HCT116 (cell line): ENCODE measurements around the gene TMEM63B.

Experiments used
- EGR1 ChIP-seq: IDR thresholded peaks from 2 replicates; pipeline ENCODE4 v1.6.1; 2012; ENCODE audit warnings: low read depth
- EZH2 ChIP-seq: fragments of 200-600 bp; sonication (generic); IDR thresholded peaks from 2 replicates; pipeline ENCODE4 v1.6.1; 2017; ENCODE audit warnings: antibody characterized with exemption, mixed run types
- EZH2phosphoT487 ChIP-seq: fragments of 200-600 bp; IDR thresholded peaks from 2 replicates; pipeline ENCODE4 v1.6.1; 2018; ENCODE audit warnings: antibody characterized with exemption, borderline replicate concordance
- POLR2A ChIP-seq: IDR thresholded peaks from 2 replicates; pipeline ENCODE4 v1.7.0; 2011; ENCODE audit warnings: borderline replicate concordance; ENCODE audit not compliant: insufficient read depth, insufficient read length; ENCODE audit errors: extremely low read depth
- POLR2AphosphoS5 ChIP-seq: IDR thresholded peaks from 2 replicates; pipeline ENCODE4 v1.6.1; 2011; ENCODE audit warnings: mild to moderate bottlenecking, low read depth, low read length, moderate library complexity
- SP1 ChIP-seq: IDR thresholded peaks from 2 replicates; pipeline ENCODE4 v1.6.1; 2012; ENCODE audit warnings: low read depth
- TCF7L2 ChIP-seq: IDR thresholded peaks from 2 replicates; pipeline ENCODE4 v1.7.0; 2011; ENCODE audit warnings: borderline replicate concordance, inconsistent platforms; ENCODE audit not compliant: insufficient read depth, insufficient read length; ENCODE audit errors: extremely low read depth
- TF ChIP-seq, protein P1 (sequence below), 3 experiments: fragments of 200-600 bp in 1 of 3; sonication (generic) in 1 of 3; IDR thresholded peaks in 2 of 3; conservative IDR thresholded peaks in 1 of 3; 2 replicates each; pipeline ENCODE4 v1.5.1; 2012 to 2017; ENCODE audit warnings: low read depth in 2 of 3, low read length in 2 of 3, antibody characterized with exemption in 1 of 3, borderline replicate concordance in 1 of 3, control low read depth in 1 of 3, mild to moderate bottlenecking in 1 of 3, mixed read lengths in 1 of 3, mixed run types in 1 of 3, moderate library complexity in 1 of 3; ENCODE audit not compliant: insufficient read depth in 1 of 3

- TF ChIP-seq EGR1: no peak
- TF ChIP-seq SP1: no peak
- TF ChIP-seq POLR2AphosphoS5: no peak
- no peak for TF ChIP-seq POLR2A
- TF ChIP-seq EZH2phosphoT487: no peak
- TF ChIP-seq, protein P1, sequence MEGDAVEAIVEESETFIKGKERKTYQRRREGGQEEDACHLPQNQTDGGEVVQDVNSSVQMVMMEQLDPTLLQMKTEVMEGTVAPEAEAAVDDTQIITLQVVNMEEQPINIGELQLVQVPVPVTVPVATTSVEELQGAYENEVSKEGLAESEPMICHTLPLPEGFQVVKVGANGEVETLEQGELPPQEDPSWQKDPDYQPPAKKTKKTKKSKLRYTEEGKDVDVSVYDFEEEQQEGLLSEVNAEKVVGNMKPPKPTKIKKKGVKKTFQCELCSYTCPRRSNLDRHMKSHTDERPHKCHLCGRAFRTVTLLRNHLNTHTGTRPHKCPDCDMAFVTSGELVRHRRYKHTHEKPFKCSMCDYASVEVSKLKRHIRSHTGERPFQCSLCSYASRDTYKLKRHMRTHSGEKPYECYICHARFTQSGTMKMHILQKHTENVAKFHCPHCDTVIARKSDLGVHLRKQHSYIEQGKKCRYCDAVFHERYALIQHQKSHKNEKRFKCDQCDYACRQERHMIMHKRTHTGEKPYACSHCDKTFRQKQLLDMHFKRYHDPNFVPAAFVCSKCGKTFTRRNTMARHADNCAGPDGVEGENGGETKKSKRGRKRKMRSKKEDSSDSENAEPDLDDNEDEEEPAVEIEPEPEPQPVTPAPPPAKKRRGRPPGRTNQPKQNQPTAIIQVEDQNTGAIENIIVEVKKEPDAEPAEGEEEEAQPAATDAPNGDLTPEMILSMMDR (IDR thresholded peaks at IDR 0.05 in 2 of 3, conservative IDR thresholded peaks at IDR 0.05 in 1 of 3; ENCODE audit: borderline replicate concordance in 1 of 3, insufficient read depth in 1 of 3, low read depth in 2 of 3, low read length in 2 of 3): no peak
- no peak for TF ChIP-seq TCF7L2
- TF ChIP-seq EZH2: no peak
Observed at GRCh38 chr6:44201200-44201599, 73.8 kb downstream of the TMEM63B start.
